RWPE1 (cell line): ENCODE results near the gene CEACAM19.
"Not testable (repeated sequence)": the region's sequence is repeated elsewhere in the genome, so short reads cannot be mapped to it uniquely, and the experiment has no call there.

Experiments used
- CTCF ChIA-PET: fragments of 350-600 bp; sonication (Branson Sonifier 250); formaldehyde crosslinking; extraction: SDS; loops from one replicate; lab custom pipeline; 2021; lab: Yijun Ruan, JAX
- POLR2A ChIA-PET: fragments of 400-600 bp; formaldehyde crosslinking; extraction: SDS; loops from one replicate; lab custom pipeline; 2020; ENCODE audit warnings: antibody characterized with exemption; ENCODE audit not compliant: low non-redundant PET; lab: Yijun Ruan, JAX
- DNase-seq: peaks from one replicate; pipeline ENCODE4 v3.0.0; 2012; ENCODE audit warnings: low spot score
- H3K27ac ChIP-seq: fragments of 450-650 bp; 2 replicates; pipeline ENCODE4 v1.5.1; 2017
- CTCF ChIP-seq: fragments of 450-650 bp; conservative IDR thresholded peaks from 2 replicates; pipeline ENCODE4 v1.5.1; 2017; ENCODE audit warnings: low read depth, mild to moderate bottlenecking

CEACAM19 gene

GRCh38 chr19:44720945-44721344, 49.7 kb downstream of the CEACAM19 start:
- TF ChIP-seq CTCF = no peak
- ChIA-PET CTCF (interaction anchor here (3.3 to 5.4 kb wide), 2 partner anchors 32 to 48 kb away, joined by 18 to 106 read pairs; no protein-coding TSS in a partner anchor), POLR2A (no interaction called here)
- no peak overlapping the region; the same call in 1 of the 2 replicates for H3K27ac ChIP-seq
- no peak for DNase-seq

GRCh38 chr19:44721369-44721768, 50.1 kb downstream of the CEACAM19 start:
- POLR2A ChIA-PET, DNase-seq: not testable (repeated sequence)
- CTCF ChIA-PET = interaction anchor here (3.3 to 5.4 kb wide), 2 partner anchors 32 to 48 kb away, joined by 18 to 106 read pairs; no protein-coding TSS in a partner anchor
- peak overlapping the region; percentile 60; the same call in 1 of the 2 replicates for H3K27ac ChIP-seq

GRCh38 chr19:44722131-44723121, 51.1 kb downstream of the CEACAM19 start:
- ChIA-PET CTCF (interaction anchor here (0.6 to 5.4 kb wide), 8 partner anchors 17 to 542 kb away, joined by 3 to 106 read pairs (median 5); no protein-coding TSS in a partner anchor), POLR2A (no interaction called here)
- DNase-seq = no peak
- no peak for TF ChIP-seq CTCF
- peak overlapping the region; percentile 60 for H3K27ac ChIP-seq

GRCh38 chr19:44723299-44723951, 52.1 kb downstream of the CEACAM19 start:
- POLR2A ChIA-PET = no interaction called here
- TF ChIP-seq CTCF = no peak
- no peak for DNase-seq
- H3K27ac ChIP-seq = peak overlapping the region; percentile 60
- CTCF ChIA-PET = interaction anchor here (0.5 to 5.4 kb wide), 35 partner anchors 9 to 257 kb away, joined by 3 to 106 read pairs (median 5); partner anchors contain the start of genes BCL3, CBLC and NECTIN2

GRCh38 chr19:44723952-44724319, 52.7 kb downstream of the CEACAM19 start:
- TF ChIP-seq CTCF = peak; percentile 96
- H3K27ac ChIP-seq = peak overlapping the region; percentile 60
- CTCF ChIA-PET = interaction anchor here (0.5 to 5.4 kb wide), 39 partner anchors 8 to 1091 kb away, joined by 3 to 106 read pairs (median 5); partner anchors contain the start of genes BCL3, CBLC and NECTIN2
- POLR2A ChIA-PET = interaction anchor here (0.5 kb wide), 1 partner anchor 25 kb away, joined by 3 read pairs; no protein-coding TSS in a partner anchor
- peak; percentile 76 for DNase-seq

- no peak for TF ChIP-seq CTCF
- ChIA-PET CTCF (interaction anchor here (0.6 to 5.4 kb wide), 5 partner anchors 10 to 73 kb away, joined by 3 to 106 read pairs (median 7); no protein-coding TSS in a partner anchor), POLR2A (no interaction called here)
- DNase-seq = no peak
- peak overlapping the region; percentile 60 for H3K27ac ChIP-seq
Measured at GRCh38 chr19:44725251-44725650, 54.0 kb downstream of the CEACAM19 start.
